Measurements from ENCODE around the gene NPPA.

NPPA gene

DNA sequence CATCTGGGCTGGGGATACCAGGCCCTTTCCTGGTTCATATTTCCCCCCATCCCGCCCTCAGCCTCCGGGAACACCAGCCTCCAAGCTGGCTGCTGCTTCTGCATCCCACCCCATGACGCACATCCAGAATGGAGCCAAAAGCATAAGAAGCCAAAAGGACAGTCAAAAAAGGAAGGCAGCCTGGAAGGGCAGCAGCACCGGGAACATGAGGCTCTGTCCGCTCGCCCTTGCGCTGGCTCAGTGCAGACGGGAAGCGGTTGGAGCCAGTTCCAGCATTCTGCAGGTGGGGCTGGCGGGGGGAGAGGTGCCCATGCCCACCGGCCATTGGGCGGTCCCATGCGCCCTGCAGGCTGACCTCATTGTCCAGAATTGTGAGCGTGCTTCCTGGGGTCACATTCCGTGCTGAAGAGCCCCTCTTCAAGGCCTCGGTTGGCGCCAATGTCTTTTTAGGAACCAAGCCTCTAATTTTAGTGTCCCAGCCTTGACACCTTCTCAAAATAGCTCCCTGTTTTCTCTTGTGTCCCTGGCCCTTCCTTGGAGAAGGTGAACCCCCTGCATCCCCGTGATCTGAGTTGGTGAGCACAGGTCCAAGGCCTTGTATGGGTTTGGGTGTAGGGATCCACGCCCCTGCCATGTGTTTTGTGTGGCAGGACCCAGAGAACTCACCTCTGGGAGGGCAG is 39.5 kb upstream of the NPPA start:
- no peak overlapping the region for H3K4me3 ChIP-seq (ENCODE audit: low read depth, low read length)
- in situ Hi-C loops (cut with HindIII; ENCODE audit: low sequenced_read_pairs) = no loop called here
- DNase-seq (ENCODE audit: low read depth, low spot score) = no peak
- TF ChIP-seq, protein P1, sequence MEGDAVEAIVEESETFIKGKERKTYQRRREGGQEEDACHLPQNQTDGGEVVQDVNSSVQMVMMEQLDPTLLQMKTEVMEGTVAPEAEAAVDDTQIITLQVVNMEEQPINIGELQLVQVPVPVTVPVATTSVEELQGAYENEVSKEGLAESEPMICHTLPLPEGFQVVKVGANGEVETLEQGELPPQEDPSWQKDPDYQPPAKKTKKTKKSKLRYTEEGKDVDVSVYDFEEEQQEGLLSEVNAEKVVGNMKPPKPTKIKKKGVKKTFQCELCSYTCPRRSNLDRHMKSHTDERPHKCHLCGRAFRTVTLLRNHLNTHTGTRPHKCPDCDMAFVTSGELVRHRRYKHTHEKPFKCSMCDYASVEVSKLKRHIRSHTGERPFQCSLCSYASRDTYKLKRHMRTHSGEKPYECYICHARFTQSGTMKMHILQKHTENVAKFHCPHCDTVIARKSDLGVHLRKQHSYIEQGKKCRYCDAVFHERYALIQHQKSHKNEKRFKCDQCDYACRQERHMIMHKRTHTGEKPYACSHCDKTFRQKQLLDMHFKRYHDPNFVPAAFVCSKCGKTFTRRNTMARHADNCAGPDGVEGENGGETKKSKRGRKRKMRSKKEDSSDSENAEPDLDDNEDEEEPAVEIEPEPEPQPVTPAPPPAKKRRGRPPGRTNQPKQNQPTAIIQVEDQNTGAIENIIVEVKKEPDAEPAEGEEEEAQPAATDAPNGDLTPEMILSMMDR (IDR thresholded peaks at IDR 0.05; ENCODE audit: low read depth, low read length) = no peak

DNA sequence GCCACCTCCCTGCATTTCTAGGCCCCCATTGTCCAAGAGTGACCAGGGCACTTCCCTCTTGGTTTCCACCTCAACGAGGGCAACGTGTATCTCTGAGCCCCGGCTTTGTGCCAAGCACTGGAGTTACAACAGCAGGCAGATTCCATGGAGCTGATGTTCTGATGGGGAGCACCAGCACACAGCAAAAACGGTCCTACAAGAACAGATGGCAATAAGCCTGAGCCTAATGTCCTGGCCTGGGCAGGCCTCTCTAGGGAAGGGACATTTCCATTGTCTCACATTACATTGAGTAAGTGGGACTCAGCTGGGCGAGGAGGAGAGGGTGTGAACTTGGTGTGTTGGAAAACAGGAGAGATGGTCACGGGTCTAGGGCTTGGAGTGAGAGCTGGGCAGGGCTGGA is 38.3 kb upstream of the NPPA start:
- DNase-seq (ENCODE audit: low read depth, low spot score) = no peak
- in situ Hi-C loops (cut with HindIII; ENCODE audit: low sequenced_read_pairs) = no loop called here
- TF ChIP-seq, protein P1 (IDR thresholded peaks at IDR 0.05; ENCODE audit: low read depth, low read length) = no peak
- H3K4me3 ChIP-seq (ENCODE audit: low read depth, low read length) = no peak overlapping the region

DNA sequence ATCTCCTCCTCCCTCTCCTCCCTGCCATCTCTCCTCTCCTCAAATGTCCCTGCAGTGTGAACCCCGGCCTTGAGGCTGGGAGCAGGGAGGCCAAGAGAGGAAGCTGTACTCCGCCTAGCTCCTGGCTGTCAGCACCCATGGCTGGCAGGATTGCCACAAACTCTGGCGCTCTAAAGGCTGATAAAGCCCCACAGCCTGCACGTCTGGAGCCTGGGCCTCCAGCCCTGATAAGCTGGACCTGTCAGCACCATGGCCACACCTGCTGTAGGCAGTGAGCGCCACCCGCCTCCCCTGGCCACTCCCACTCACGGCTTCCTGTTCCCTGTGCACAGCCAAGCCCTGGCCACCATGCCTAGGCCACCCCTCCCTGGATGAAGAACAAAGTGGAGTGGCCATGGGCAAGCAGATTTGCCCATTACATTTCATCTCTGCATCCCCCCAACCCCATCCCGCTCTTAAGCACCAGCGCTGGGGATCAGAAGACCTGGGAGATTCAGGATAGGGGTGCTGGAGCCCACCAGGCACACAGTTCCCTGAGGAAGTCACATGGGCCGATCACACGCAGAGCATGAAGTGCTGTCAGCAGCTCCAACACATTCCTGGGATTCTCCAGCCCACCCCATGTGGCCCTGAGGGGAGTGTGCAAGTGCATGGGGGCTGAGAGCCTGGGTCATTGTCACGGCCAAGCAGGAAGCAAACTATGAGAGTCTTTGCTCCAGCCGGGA is 35.4 kb upstream of the NPPA start:
- TF ChIP-seq, protein P1 (IDR thresholded peaks at IDR 0.05; ENCODE audit: low read depth, low read length) = no peak
- DNase-seq (ENCODE audit: low read depth, low spot score) = no peak
- in situ Hi-C loops (cut with HindIII; ENCODE audit: low sequenced_read_pairs) = no loop called here
- no peak overlapping the region for H3K4me3 ChIP-seq (ENCODE audit: low read depth, low read length)

DNA sequence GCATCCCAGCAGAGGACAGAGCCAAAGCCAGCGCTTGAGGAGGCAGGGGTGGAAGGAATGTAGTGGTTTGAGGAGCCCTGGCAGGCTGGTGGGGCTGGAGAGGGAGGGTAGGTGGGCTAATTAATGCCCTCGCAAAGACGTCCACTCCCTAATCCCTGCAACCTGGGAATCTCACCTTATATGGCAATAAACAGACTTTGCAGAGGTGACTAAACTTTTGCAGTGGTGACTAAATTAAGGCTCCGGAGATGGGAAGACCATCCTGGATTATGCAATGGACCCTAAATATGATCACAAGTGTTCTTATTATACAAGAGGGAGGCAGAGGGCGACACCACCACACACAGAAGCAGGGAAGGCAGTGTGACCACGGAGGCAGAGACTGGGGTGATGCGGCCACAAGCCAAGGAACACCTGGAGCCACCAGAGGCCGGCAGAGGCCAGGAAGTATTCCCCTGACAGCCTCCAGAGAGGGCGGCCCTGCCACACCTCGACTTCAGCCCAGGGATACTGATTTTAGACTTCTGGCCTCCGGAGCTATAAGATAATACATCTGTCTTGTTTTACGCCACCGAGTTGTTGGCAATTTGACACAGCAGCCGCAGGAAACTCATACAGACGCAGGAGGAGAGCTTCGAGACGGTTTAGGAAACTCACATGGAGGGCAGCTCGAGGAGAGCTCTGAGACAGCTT is 34.3 kb upstream of the NPPA start:
- in situ Hi-C loops (cut with HindIII; ENCODE audit: low sequenced_read_pairs) = no loop called here
- TF ChIP-seq, protein P1 (IDR thresholded peaks at IDR 0.05; ENCODE audit: low read depth, low read length) = no peak
- H3K4me3 ChIP-seq (ENCODE audit: low read depth, low read length) = no peak overlapping the region
- DNase-seq (ENCODE audit: low read depth, low spot score) = no peak

DNA sequence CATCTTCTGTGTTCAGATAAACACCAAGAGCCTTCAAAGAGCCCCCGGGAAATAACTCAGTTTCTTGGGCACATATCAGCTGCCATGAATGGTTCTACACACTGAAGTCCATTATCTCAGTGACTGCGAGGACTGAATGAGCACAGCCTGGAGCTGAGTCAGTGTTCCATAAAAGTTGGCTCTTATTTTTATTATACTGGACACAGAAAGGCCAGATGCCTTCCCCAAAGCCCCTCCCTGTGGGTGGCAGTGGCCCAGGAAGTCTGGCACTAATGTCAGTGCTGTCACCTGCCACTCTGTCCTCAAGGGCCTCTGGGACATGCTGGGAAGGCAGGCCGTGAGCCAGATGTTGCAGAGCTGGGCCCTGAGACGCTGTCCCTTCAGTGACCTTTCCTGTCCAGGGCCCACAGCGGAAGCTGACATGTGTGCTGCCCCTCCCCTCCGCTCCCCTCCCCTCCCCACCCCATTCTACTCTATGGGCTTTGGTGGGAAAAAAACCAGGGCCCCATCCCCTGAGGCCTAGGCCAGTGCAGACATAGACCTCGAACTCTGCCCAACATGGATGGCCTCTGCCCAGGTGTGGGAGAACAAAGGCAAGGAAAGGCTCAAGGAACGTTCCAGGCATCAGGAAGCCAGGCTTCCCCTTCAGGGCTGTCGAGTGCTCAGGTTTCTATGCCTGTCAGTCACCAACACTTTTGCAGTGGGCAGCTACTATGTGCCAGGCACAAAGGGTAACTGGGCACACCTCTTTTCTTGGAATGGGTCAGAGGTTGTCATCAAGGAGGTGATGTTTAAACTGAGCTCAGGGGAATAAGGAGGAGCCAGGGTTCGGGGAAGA is 33.5 kb upstream of the NPPA start:
- DNase-seq (ENCODE audit: low read depth, low spot score) = no peak
- H3K4me3 ChIP-seq (ENCODE audit: low read depth, low read length) = no peak overlapping the region
- in situ Hi-C loops (cut with HindIII; ENCODE audit: low sequenced_read_pairs) = no loop called here
- TF ChIP-seq, protein P1 (IDR thresholded peaks at IDR 0.05; ENCODE audit: low read depth, low read length) = no peak

DNA sequence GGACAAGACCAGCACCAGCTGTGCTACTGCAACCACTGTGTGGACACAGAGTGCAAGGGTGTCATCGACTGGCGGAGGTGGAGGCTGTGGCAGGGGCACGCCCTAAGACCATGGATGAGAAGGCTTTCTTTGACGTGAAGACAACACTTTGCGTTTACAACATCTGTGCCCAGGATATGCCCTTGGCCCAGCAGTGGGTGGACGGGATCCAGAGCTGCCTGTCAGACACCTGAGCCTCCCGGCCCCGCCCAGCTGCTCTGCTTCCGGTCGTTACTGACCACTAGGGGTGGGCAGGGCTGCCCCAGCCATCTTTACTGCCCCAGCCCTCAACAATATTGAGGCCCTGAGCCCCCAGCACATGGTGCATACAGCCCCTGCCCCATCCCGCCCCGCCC is 32.6 kb upstream of the NPPA start:
- in situ Hi-C loops (cut with HindIII; ENCODE audit: low sequenced_read_pairs) = no loop called here
- DNase-seq (ENCODE audit: low read depth, low spot score) = no peak
- TF ChIP-seq, protein P1 (IDR thresholded peaks at IDR 0.05; ENCODE audit: low read depth, low read length) = no peak
- no peak overlapping the region for H3K4me3 ChIP-seq (ENCODE audit: low read depth, low read length)
